Skeletal muscle tissue (tissue), 4 donors: ENCODE data around the gene PRR36. TPM values are rescaled to one million over a fixed set of nuclear protein-coding genes. Genes with fewer than 3 reads are reported as not detected.

Source experiments
- H3K27ac ChIP-seq: one replicate; pipeline ENCODE4 v1.7.0; 2013; ENCODE audit warnings: mild to moderate bottlenecking, low read depth, low read length, inconsistent platforms
- H3K27me3 ChIP-seq, 3 donors: one replicate each; pipeline ENCODE4 v1.7.0; 2013; ENCODE audit warnings: low read length in 3 of 3; ENCODE audit not compliant: control insufficient read depth in 3 of 3, insufficient read depth in 3 of 3
- H3K36me3 ChIP-seq, 3 donors: one replicate each; pipeline ENCODE4 v1.7.0; 2013; ENCODE audit warnings: low read length in 3 of 3; ENCODE audit not compliant: control insufficient read depth in 3 of 3, insufficient read depth in 3 of 3
- H3K4me1 ChIP-seq, 3 donors: one replicate each; pipeline ENCODE4 v1.7.0; 2013; ENCODE audit warnings: low read length in 3 of 3, mild to moderate bottlenecking in 3 of 3; ENCODE audit not compliant: control insufficient read depth in 3 of 3, insufficient read depth in 3 of 3
- H3K4me3 ChIP-seq, 3 donors: one replicate each; pipeline ENCODE4 v1.7.0; 2013; ENCODE audit warnings: low read length in 3 of 3
- H3K9ac ChIP-seq, 3 donors: one replicate each; pipeline ENCODE4 v1.7.0; 2013; ENCODE audit warnings: low read length in 3 of 3, mild to moderate bottlenecking in 3 of 3, moderate library complexity in 2 of 3, low read depth in 1 of 3
- H3K9me3 ChIP-seq, 3 donors: one replicate each; pipeline ENCODE4 v1.7.0; 2013; ENCODE audit warnings: low read length in 3 of 3; ENCODE audit not compliant: control insufficient read depth in 3 of 3
- total RNA-seq: library from RNA; depleted of rRNA; stranded (reverse); fragments of >200 nt; gene quantifications from one replicate; pipeline ENCODE4 v1.2.3, GENCODE V29; 2014
- donor health status: Osteomylitis.

Gene PRR36
- total RNA-seq, 1 donor from 2014 or later: not detected

GRCh38 chr19:7867092-7867844 is 6.9 kb downstream of the PRR36 start:
- H3K27me3 ChIP-seq: peaks cover 20 to 43% (median 42%) of the 10 kb centered on the region in 3 donors
- no peak overlapping the region for H3K9ac ChIP-seq
- H3K36me3 ChIP-seq: no peaks in the 10 kb centered on the region
- H3K27ac ChIP-seq: no peak overlapping the region
- H3K4me3 ChIP-seq: no peak overlapping the region
- H3K4me1 ChIP-seq: peaks cover 15 to 20% (median 15%) of the 10 kb centered on the region in 3 donors
- no peaks in the 10 kb centered on the region for H3K9me3 ChIP-seq

DNA sequence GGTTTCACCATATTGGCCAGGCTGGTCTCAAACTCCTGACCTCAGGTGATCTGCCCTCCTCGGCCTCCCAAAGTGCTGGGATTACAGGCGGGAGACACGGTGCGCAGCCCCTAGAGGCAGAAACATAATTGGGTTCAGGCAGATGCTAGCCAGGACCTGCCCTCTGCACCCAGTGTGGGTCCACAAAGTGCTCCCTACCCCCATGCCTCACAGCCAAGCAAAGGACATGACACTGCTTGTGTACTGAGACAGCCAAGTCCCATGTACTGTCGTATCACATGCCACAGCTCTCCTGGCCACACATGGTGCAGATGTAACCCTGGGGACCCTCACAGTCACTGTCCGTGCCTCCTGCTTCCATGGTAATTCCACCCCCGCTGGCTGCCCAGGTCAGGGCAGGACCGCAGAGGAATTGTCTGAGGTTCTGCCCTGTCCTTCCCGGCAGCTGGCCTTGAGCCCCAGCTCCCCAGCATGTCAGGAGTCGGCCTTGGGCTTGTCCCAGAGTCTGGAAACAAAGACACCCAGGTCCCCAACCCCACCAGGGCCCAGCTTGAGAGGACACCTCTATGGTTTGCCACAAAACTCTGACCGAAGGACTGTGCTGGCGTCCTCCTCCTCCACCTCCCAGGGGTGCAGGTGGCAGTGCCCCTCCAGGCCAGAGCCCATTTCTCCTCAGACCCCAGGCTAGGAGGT is 7.6 kb downstream of the PRR36 start:
- Histone ChIP-seq H3K4me1 (peaks cover 12 to 22% (median 20%) of the 10 kb centered on the region in 3 donors), H3K27me3 (peaks cover 25 to 46% (median 42%) of the 10 kb centered on the region in 3 donors), H3K9me3 (no peaks in the 10 kb centered on the region), H3K36me3 (no peaks in the 10 kb centered on the region), H3K27ac (no peak overlapping the region), H3K9ac (no peak overlapping the region), H3K4me3 (no peak overlapping the region)

DNA sequence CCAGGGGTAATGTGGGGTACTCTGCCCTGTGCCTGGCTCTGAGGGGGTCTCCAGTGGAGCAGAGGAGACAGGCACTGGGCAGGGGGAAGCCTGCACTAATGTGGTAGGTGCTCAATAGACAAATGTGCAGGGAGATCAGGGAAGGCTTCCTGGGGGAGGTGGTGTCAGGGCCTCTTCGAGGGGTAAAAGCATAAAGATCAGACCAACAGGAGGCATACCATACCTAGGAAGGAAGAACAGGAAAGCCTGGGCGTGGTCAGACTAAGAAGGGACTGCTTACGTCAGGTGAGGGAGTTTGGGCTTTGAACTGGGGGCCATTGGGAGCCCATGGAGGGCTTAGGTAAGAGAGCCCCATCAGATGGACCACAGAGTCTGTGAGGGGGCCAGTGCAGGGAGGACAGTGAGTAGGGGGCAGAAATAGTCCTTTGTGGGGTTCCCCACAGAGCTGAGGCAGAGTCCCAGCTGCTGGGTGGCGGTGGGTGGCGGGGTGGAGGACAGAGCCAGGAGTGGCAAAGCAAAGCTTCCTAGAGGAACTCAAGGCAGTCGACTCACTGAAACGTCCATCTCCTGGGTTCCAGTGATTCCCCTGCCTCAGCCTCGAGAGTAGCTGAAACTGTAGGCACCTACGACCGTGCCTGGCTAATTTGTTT is 8.8 kb downstream of the PRR36 start:
- peaks cover 10 to 24% (median 15%) of the 10 kb centered on the region in 3 donors for H3K4me1 ChIP-seq

GRCh38 chr19:7864690-7865074 is 9.5 kb downstream of the PRR36 start:
- H3K4me1 ChIP-seq: peaks cover 10 to 25% (median 12%) of the 10 kb centered on the region in 3 donors
- H3K9ac ChIP-seq: no peak overlapping the region
- H3K27ac ChIP-seq: no peak overlapping the region
- no peaks in the 10 kb centered on the region for H3K9me3 ChIP-seq
- no peaks in the 10 kb centered on the region for H3K36me3 ChIP-seq
- peaks cover 31 to 61% (median 56%) of the 10 kb centered on the region in 3 donors for H3K27me3 ChIP-seq
- H3K4me3 ChIP-seq: no peak overlapping the region

More for the DNA sequence above, 8.8 kb downstream of the PRR36 start:
- H3K4me3 ChIP-seq: no peak overlapping the region
- peaks cover 31 to 55% (median 54%) of the 10 kb centered on the region in 3 donors for H3K27me3 ChIP-seq
- no peaks in the 10 kb centered on the region for H3K9me3 ChIP-seq
- H3K9ac ChIP-seq: no peak overlapping the region
- H3K27ac ChIP-seq: no peak overlapping the region
- no peaks in the 10 kb centered on the region for H3K36me3 ChIP-seq

DNA sequence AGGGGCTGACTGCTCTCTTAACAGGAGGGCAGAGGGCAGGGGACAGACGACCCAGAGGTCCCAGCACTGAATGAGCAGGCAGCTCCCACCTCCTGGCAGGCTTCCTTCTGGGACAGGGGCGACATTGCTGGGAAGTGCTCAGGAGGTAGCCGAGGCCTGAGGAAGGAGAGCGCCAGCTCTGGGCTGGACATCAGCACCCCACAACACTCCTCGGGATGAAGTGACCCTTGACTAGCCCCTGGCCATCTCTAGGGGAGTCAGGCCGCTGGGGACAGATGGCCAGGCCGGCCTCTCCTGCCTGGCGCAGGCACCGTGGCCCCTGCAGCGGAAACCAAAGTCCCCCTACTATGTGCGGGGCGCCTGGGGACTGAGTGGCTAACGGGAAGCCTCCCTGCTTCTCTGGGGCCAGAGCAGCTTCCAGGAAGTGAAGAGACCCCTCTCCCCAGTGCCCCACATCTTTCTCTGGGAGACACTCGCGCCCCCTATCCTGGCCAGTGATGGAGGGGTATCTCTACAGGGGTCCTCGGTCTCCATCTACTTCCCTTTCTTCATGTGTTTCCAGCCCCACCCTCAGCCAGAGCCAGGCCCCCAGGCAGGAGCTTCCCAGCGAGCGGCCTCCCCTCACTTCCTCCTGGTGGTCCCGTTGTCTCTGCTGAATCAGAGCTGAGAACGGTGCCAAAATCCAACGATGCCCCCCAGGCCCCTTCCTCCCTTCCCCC is 10.1 kb downstream of the PRR36 start:
- no peak overlapping the region for H3K4me3 ChIP-seq

DNA sequence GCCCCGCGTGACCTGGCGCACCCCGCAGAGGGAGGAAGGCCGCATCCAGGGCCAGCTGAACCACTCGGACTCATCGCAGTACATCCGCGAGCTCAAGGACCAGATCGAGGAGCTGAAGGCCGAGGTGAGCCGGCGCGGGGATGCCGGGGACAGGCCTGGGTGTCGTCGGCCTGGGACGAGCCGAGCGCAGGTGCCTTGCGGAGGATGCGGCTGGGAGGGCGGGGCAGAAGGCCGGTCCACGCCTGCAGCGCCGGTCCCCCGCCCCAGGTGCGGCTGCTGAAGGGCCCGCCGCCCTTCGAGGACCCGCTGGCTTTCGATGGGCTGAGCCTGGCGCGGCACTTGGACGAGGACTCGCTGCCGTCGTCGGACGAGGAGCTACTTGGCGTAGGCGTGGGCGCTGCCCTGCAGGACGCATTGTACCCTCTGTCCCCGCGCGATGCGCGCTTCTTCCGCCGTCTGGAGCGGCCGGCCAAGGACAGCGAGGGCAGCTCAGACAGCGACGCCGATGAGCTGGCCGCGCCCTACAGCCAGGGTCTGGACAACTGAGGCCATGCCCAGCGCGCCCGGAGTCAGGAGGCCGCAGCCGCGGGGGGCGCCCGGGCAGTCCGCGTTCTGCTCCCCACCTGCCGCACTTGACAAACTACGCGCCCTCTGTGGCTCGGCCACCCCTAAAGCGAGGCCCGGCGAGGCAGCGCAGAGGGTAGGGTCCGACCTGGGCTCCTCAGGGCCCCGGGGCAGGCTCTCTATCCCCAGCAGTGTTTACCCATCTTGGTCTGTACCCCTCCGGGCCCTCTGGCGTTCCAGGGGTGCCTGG is 10.8 kb downstream of the PRR36 start:
- Histone ChIP-seq H3K9me3 (no peaks in the 10 kb centered on the region), H3K27me3 (peaks cover 35 to 67% (median 60%) of the 10 kb centered on the region in 3 donors), H3K4me1 (peaks cover 2 to 14% (median 3%) of the 10 kb centered on the region in 3 donors), H3K4me3 (no peak overlapping the region), H3K27ac (no peak overlapping the region), H3K36me3 (no peaks in the 10 kb centered on the region), H3K9ac (no peak overlapping the region)

More for the DNA sequence above, 10.1 kb downstream of the PRR36 start:
- H3K27ac ChIP-seq: no peak overlapping the region
- H3K27me3 ChIP-seq: peaks cover 35 to 67% (median 62%) of the 10 kb centered on the region in 3 donors
- no peaks in the 10 kb centered on the region for H3K9me3 ChIP-seq
- H3K9ac ChIP-seq: no peak overlapping the region
- H3K36me3 ChIP-seq: no peaks in the 10 kb centered on the region
- H3K4me1 ChIP-seq: peaks cover 8 to 21% (median 8%) of the 10 kb centered on the region in 3 donors

DNA sequence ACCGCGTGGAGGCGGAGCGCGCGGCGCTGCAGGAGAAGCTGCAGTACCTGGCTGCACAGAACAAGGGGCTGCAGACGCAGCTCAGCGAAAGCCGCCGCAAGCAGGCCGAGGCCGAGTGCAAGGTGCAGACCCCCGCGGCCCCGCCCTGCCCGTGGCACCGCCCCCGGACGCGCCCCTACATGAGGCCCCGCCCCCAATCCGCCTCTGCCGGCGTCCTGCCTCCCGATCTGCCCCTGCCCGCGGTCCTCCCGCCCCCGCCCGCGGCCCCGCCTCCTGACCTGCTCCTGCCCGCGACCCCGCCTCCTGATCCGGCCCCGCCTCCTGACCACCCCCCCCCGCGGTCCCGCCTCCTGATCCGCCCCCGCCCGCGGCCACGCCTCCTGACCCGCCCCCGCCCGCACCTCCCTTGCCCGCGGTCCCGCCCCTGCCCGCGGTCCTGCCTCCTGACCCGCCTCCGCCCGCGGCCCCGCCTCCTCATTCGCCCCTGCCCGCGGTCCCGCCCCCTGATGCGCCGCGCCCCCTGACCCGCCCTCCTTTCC is 11.7 kb downstream of the PRR36 start:
- Histone ChIP-seq H3K4me3 (no peak overlapping the region), H3K9ac (no peak overlapping the region), H3K9me3 (no peaks in the 10 kb centered on the region), H3K36me3 (no peaks in the 10 kb centered on the region), H3K27me3 (peaks cover 35 to 69% (median 53%) of the 10 kb centered on the region in 3 donors), H3K4me1 (peaks cover 2 to 13% (median 3%) of the 10 kb centered on the region in 3 donors), H3K27ac (no peak overlapping the region)

DNA sequence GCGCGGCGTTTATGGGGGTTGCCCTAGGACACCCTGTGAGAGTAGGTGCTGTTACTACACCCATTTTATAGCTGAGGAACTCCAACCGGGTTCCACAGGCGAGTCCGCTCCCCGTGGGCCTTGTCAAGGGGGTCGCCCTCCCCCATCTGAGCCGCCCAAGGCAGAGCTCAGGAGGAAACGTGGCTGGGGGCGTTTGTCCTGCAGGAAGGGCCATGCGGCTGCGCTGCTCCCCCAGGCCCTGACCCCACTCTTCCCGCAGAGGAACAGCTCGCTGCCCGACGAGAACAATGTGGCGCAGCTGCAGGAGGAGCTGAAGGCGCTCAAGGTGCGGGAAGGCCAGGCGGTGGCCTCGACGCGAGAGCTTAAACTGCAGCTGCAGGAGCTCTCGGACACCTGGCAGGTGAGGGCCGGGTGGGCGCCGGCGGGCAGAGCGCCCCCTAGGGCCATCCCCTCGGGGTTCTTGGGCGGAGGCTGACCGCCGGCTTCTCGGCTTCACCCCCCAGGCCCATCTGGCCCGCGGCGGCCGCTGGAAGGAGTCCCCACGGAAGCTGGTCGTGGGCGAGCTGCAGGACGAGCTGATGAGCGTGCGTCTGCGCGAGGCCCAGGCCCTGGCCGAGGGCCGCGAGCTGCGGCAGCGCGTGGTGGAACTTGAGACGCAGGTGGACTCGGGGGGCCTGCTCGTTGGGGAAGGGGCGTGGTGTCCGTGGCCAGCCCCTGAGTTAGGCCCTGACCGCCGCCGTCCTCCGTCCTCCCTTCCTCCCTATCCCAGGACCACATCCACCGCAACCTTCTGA is 12.4 kb downstream of the PRR36 start:
- peaks cover 28 to 65% (median 47%) of the 10 kb centered on the region in 3 donors for H3K27me3 ChIP-seq
- peaks cover 2 to 13% (median 3%) of the 10 kb centered on the region in 3 donors for H3K4me1 ChIP-seq
- H3K4me3 ChIP-seq: no peak overlapping the region
- no peaks in the 10 kb centered on the region for H3K36me3 ChIP-seq
- no peaks in the 10 kb centered on the region for H3K9me3 ChIP-seq
- no peak overlapping the region for H3K9ac ChIP-seq
- no peak overlapping the region for H3K27ac ChIP-seq
